Gastrocnemius medialis (tissue), 4 donors: Measurements from ENCODE around the gene EEPD1. TPM values are rescaled to one million over a fixed set of nuclear protein-coding genes. Genes with fewer than 3 reads are reported as not detected.

Experiments used
- ATAC-seq, 2 donors: fragments of 150-250 bp; one replicate each; pipeline ENCODE4 v1.9.1; 2016
- DNase-seq, 2 donors: peaks; one replicate each; pipeline ENCODE4 v3.0.0-alpha.2; 2019
- H3K27ac ChIP-seq, 4 donors: fragments of 200-600 bp; sonication (generic); 1 replicate in 1 of 4; 2 replicates in 3 of 4; pipeline ENCODE4 v1.5.1; 2016 to 2018; ENCODE audit warnings: mild to moderate bottlenecking in 2 of 4, moderate library complexity in 1 of 4
- H3K27me3 ChIP-seq, 3 donors: fragments of 200-600 bp; sonication (generic) in 2 of 3; 1 replicate in 1 of 3; 2 replicates in 2 of 3; pipeline versions ENCODE4 v1.5.1 to v1.6.0; 2016 to 2019; ENCODE audit warnings: mild to moderate bottlenecking in 1 of 3, moderate library complexity in 1 of 3
- H3K36me3 ChIP-seq, 2 donors: fragments of 200-600 bp; sonication (generic) in 1 of 2; one replicate each; pipeline ENCODE4 v1.5.1; 2017 to 2018
- H3K4me1 ChIP-seq, 2 donors: fragments of 200-600 bp; sonication (generic) in 1 of 2; one replicate each; pipeline ENCODE4 v1.5.1; 2016 to 2017; ENCODE audit warnings: mild to moderate bottlenecking in 2 of 2
- H3K4me3 ChIP-seq, 4 donors: fragments of 200-600 bp; sonication (generic) in 3 of 4; 1 replicate in 1 of 4; 2 replicates in 3 of 4; pipeline ENCODE4 v1.5.1; 2016 to 2019; ENCODE audit warnings: mild to moderate bottlenecking in 2 of 4
- H3K9me3 ChIP-seq, 3 donors: fragments of 200-600 bp; sonication (generic) in 2 of 3; 1 replicate in 1 of 3; 2 replicates in 2 of 3; pipeline ENCODE4 v1.5.1; 2016 to 2019
- POLR2A ChIP-seq, 2 donors: fragments of 450-650 bp; IDR thresholded peaks; one replicate each; pipeline ENCODE4 v1.6.1; 2017; ENCODE audit warnings: antibody characterized with exemption in 2 of 2, mild to moderate bottlenecking in 2 of 2, moderate library complexity in 2 of 2
- in situ Hi-C, 4 donors: fragments of 200-750 bp; cut with MboI; loops; one replicate each; pipeline versions ENCODE4 v1.15.0 to v1.8.0; 2017; ENCODE audit warnings: low sequenced_read_pairs in 4 of 4
- intact Hi-C: fragments of 100-400 bp; cut with DNase I; formaldehyde crosslinking; loops from one replicate; pipeline ENCODE4 v1.15.1; 2023; ENCODE audit warnings: low total_unique reads
- total RNA-seq, 4 donors: library from RNA; depleted of rRNA; stranded (reverse); fragments of >200 nt; gene quantifications; one replicate each; pipeline versions ENCODE4 v1.1.0 to v1.2.3, GENCODE V29; 2016
- TF ChIP-seq, protein P1 (sequence below), 5 experiments: fragments of 450-650 bp in 3 of 5; fragments of 200-600 bp in 2 of 5; sonication (generic) in 2 of 5; IDR thresholded peaks in 4 of 5; conservative IDR thresholded peaks in 1 of 5; 1 replicate in 4 of 5; 2 replicates in 1 of 5; pipeline ENCODE4 v1.5.1; 2016 to 2019; ENCODE audit warnings: antibody characterized with exemption in 5 of 5, mild to moderate bottlenecking in 3 of 5, moderate library complexity in 3 of 5

Gene EEPD1
- total RNA-seq, 4 donors from 2014 or later: 41.0 to 68.5 (median 61.3) TPM

DNA sequence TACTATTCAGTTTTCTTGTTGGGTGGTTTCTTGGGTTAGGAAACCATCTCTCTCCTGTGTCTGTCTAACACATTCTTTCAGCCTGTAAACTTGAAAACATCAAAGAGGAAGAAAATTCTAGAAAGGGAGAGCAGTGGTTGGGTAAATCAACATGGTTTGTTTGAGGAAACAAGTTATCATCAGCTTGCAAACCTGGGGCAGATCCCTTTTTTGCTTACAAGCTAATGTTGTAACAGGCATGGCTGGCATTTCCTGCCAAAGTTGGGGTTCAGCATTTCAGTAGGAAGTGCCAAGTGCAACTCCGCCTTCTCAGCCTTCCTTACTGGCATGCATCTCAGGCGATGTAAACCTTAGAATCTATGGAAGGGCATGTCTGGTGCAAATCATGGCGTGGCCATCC is 112.6 kb downstream of the EEPD1 start:
- Histone ChIP-seq H3K4me3 (no peak overlapping the region), H3K27me3 (no peaks in the 10 kb centered on the region), H3K9me3 (no peaks in the 10 kb centered on the region), H3K36me3 (no peaks in the 10 kb centered on the region), H3K4me1 (peaks cover 53 to 56% of the 10 kb centered on the region in 2 donors), H3K27ac (peak overlapping the region; percentile 20 to 56 (median 44))
- ATAC-seq (no peak), DNase-seq (no peak)
- intact Hi-C loops (no loop called here), in situ Hi-C loops (no loop called here)
- TF ChIP-seq, protein P1, sequence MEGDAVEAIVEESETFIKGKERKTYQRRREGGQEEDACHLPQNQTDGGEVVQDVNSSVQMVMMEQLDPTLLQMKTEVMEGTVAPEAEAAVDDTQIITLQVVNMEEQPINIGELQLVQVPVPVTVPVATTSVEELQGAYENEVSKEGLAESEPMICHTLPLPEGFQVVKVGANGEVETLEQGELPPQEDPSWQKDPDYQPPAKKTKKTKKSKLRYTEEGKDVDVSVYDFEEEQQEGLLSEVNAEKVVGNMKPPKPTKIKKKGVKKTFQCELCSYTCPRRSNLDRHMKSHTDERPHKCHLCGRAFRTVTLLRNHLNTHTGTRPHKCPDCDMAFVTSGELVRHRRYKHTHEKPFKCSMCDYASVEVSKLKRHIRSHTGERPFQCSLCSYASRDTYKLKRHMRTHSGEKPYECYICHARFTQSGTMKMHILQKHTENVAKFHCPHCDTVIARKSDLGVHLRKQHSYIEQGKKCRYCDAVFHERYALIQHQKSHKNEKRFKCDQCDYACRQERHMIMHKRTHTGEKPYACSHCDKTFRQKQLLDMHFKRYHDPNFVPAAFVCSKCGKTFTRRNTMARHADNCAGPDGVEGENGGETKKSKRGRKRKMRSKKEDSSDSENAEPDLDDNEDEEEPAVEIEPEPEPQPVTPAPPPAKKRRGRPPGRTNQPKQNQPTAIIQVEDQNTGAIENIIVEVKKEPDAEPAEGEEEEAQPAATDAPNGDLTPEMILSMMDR (IDR thresholded peaks at IDR 0.05 in 4 of 5, conservative IDR thresholded peaks at IDR 0.05 in 1 of 5): no peak
- no peak for TF ChIP-seq POLR2A (IDR thresholded peaks at IDR 0.05)

DNA sequence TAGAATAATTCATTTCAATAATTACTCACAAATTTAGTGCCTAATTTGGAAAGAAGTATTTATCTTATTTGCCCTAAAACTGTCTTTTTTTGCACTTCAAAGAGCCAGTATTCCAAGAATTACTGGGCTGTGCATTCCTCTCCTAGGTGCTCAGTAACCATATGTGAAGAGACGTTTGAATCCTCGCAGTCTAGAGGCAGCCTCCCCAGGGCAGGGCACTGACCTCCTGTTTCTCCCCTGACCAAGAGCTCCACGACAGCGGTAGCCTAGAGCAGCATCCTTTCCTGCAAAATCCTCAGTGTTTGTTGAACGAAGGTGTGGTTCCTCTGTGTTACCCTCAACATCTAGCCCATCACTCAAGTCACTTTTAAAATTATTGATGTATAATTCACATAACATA is 113.1 kb downstream of the EEPD1 start:
- TF ChIP-seq, protein P1 (IDR thresholded peaks at IDR 0.05 in 4 of 5, conservative IDR thresholded peaks at IDR 0.05 in 1 of 5): no peak
- no peak for TF ChIP-seq POLR2A (IDR thresholded peaks at IDR 0.05)
- Histone ChIP-seq H3K9me3 (no peaks in the 10 kb centered on the region), H3K36me3 (no peaks in the 10 kb centered on the region), H3K27me3 (no peaks in the 10 kb centered on the region), H3K27ac (no peak overlapping the region), H3K4me1 (peaks cover 48 to 51% of the 10 kb centered on the region in 2 donors), H3K4me3 (no peak overlapping the region)
- DNase-seq: no peak
- no peak for ATAC-seq
- in situ Hi-C loops: no loop called here
- intact Hi-C loops: no loop called here

DNA sequence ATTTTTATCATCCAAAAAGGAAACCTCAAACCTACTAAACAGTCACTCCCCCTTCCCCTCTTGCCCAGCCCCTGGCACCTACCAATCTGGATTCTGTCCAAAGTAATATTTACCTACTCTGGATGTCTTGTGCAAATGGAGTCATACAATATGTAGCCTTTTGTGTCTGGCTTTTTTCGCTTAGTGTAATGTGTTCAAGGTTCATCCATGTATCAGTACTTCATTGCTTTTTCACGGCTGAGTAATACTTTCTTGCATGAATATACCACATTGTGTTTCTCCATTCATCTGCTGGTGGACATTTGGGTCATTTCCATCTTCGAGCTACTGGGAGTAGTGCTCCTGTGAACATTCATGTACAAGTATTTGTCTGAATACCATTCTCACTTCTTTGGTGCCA is 113.6 kb downstream of the EEPD1 start:
- no peak for ATAC-seq
- Histone ChIP-seq H3K4me3 (no peak overlapping the region), H3K36me3 (no peaks in the 10 kb centered on the region), H3K4me1 (peaks cover 43 to 46% of the 10 kb centered on the region in 2 donors), H3K27ac (no peak overlapping the region), H3K27me3 (no peaks in the 10 kb centered on the region), H3K9me3 (no peaks in the 10 kb centered on the region)
- intact Hi-C loops (no loop called here), in situ Hi-C loops (no loop called here)
- DNase-seq: no peak
- no peak for TF ChIP-seq POLR2A (IDR thresholded peaks at IDR 0.05)
- TF ChIP-seq, protein P1 (IDR thresholded peaks at IDR 0.05 in 4 of 5, conservative IDR thresholded peaks at IDR 0.05 in 1 of 5): no peak

DNA sequence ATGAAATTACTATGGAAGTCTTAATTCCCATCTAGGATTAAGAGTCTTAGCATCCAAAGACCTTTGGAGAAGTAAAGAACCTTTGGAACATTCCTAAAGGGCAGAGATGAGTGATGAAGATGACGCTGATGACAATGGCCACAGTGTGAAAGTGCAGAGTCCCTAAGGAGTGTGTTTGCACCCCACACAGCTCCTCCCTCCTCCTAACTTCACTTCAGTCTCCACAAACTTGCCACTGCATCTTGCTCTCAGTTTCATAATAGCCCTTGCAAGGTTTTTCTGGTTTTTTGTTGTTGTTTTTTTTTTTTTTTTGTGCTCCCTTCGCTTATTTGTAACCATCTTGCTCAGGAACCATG is 119.1 kb downstream of the EEPD1 start:
- DNase-seq: no peak
- intact Hi-C loops: no loop called here
- in situ Hi-C loops: no loop called here
- H3K27ac ChIP-seq: peak overlapping the region; percentile 86 to 96 (median 94)
- H3K4me1 ChIP-seq: peaks cover 40 to 45% of the 10 kb centered on the region in 2 donors
- H3K27me3 ChIP-seq: no peaks in the 10 kb centered on the region
- no peaks in the 10 kb centered on the region for H3K9me3 ChIP-seq
- ATAC-seq: no peak
- H3K4me3 ChIP-seq: no peak overlapping the region
- TF ChIP-seq, protein P1 (IDR thresholded peaks at IDR 0.05 in 4 of 5, conservative IDR thresholded peaks at IDR 0.05 in 1 of 5): no peak
- TF ChIP-seq POLR2A (IDR thresholded peaks at IDR 0.05): no peak
- H3K36me3 ChIP-seq: no peaks in the 10 kb centered on the region
